Measurements from ENCODE around the gene SPTAN1. TPM values are rescaled to one million over a fixed set of nuclear protein-coding genes. Genes with fewer than 3 reads are reported as not detected.

The SPTAN1 gene
- polyA plus RNA-seq, 1 donor from 2014 or later: 287 TPM

DNA sequence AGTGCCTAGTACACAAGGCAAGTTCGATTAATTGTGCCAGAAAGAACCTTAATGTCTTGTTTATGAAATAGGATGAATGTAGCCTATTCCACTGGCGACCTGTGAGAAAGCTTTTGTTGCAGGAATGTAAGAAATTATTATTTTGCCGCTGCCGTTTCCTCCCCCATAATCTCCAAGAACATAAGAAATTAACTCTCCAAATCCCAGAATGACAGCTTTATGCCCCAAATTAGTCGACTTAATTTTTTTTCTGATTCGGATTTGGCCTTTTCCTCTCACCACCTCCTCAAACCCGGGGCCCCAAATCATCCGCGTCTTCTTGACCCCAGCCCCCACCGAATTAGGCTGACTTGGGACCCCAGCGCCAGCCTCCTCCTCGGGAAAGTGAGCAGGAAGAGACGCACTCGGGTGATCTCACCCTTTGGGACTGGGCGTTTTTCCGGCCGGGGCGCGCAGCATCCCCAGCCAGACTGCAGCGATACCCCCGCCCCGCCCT, 682 bp upstream of the SPTAN1 start:
- Histone ChIP-seq H3K9me3 (ENCODE audit: low read length) (no peaks in the 10 kb centered on the region), H4K20me1 (ENCODE audit: insufficient read depth) (peaks cover 14% of the 10 kb centered on the region), H3K4me2 (ENCODE audit: low read length) (peak overlapping the region; percentile 87), H3K27ac (ENCODE audit: low read length) (peak overlapping the region; percentile 82), H3K36me3 (ENCODE audit: insufficient read depth, low read length) (no peaks in the 10 kb centered on the region), H3F3A (ENCODE audit: insufficient read depth, low read length, poor library complexity, severe bottlenecking) (peaks cover 12% of the 10 kb centered on the region), H3K9ac (ENCODE audit: low read length) (peak overlapping the region; percentile 96), H3K4me3 (ENCODE audit: low read length) (peak overlapping the region; percentile 98), H3K27me3 (ENCODE audit: insufficient read depth, low read depth, low read length) (no peaks in the 10 kb centered on the region), H2AFZ (ENCODE audit: low read depth, low read length) (peak overlapping the region; percentile 51), H3K9me2 (ENCODE audit: insufficient read depth, low read length) (no peaks in the 10 kb centered on the region), H3K79me2 (replicated peaks; ENCODE audit: insufficient read depth, low read length) (peaks cover 43% of the 10 kb centered on the region)
- TF ChIP-seq EP300 (conservative IDR thresholded peaks at IDR 0.05; ENCODE audit: poor library complexity, severe bottlenecking) (no peak), RAD21 (conservative IDR thresholded peaks at IDR 0.05) (no peak), MXI1 (conservative IDR thresholded peaks at IDR 0.05; ENCODE audit: poor library complexity, severe bottlenecking) (no peak), SMC3 (conservative IDR thresholded peaks at IDR 0.05; ENCODE audit: poor library complexity) (no peak), POLR2AphosphoS5 (IDR thresholded peaks at IDR 0.05) (no peak), TAF1 (IDR thresholded peaks at IDR 0.05; ENCODE audit: low read depth) (no peak), EZH2 (IDR thresholded peaks at IDR 0.05; ENCODE audit: borderline replicate concordance, insufficient read depth, low read length, poor library complexity, severe bottlenecking) (no peak)
- TF ChIP-seq, protein P1, sequence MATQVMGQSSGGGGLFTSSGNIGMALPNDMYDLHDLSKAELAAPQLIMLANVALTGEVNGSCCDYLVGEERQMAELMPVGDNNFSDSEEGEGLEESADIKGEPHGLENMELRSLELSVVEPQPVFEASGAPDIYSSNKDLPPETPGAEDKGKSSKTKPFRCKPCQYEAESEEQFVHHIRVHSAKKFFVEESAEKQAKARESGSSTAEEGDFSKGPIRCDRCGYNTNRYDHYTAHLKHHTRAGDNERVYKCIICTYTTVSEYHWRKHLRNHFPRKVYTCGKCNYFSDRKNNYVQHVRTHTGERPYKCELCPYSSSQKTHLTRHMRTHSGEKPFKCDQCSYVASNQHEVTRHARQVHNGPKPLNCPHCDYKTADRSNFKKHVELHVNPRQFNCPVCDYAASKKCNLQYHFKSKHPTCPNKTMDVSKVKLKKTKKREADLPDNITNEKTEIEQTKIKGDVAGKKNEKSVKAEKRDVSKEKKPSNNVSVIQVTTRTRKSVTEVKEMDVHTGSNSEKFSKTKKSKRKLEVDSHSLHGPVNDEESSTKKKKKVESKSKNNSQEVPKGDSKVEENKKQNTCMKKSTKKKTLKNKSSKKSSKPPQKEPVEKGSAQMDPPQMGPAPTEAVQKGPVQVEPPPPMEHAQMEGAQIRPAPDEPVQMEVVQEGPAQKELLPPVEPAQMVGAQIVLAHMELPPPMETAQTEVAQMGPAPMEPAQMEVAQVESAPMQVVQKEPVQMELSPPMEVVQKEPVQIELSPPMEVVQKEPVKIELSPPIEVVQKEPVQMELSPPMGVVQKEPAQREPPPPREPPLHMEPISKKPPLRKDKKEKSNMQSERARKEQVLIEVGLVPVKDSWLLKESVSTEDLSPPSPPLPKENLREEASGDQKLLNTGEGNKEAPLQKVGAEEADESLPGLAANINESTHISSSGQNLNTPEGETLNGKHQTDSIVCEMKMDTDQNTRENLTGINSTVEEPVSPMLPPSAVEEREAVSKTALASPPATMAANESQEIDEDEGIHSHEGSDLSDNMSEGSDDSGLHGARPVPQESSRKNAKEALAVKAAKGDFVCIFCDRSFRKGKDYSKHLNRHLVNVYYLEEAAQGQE (IDR thresholded peaks at IDR 0.05; ENCODE audit: borderline replicate concordance): no peak
- TF ChIP-seq, protein P2, sequence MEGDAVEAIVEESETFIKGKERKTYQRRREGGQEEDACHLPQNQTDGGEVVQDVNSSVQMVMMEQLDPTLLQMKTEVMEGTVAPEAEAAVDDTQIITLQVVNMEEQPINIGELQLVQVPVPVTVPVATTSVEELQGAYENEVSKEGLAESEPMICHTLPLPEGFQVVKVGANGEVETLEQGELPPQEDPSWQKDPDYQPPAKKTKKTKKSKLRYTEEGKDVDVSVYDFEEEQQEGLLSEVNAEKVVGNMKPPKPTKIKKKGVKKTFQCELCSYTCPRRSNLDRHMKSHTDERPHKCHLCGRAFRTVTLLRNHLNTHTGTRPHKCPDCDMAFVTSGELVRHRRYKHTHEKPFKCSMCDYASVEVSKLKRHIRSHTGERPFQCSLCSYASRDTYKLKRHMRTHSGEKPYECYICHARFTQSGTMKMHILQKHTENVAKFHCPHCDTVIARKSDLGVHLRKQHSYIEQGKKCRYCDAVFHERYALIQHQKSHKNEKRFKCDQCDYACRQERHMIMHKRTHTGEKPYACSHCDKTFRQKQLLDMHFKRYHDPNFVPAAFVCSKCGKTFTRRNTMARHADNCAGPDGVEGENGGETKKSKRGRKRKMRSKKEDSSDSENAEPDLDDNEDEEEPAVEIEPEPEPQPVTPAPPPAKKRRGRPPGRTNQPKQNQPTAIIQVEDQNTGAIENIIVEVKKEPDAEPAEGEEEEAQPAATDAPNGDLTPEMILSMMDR (IDR thresholded peaks at IDR 0.05; ENCODE audit: poor library complexity, severe bottlenecking): no peak

DNA sequence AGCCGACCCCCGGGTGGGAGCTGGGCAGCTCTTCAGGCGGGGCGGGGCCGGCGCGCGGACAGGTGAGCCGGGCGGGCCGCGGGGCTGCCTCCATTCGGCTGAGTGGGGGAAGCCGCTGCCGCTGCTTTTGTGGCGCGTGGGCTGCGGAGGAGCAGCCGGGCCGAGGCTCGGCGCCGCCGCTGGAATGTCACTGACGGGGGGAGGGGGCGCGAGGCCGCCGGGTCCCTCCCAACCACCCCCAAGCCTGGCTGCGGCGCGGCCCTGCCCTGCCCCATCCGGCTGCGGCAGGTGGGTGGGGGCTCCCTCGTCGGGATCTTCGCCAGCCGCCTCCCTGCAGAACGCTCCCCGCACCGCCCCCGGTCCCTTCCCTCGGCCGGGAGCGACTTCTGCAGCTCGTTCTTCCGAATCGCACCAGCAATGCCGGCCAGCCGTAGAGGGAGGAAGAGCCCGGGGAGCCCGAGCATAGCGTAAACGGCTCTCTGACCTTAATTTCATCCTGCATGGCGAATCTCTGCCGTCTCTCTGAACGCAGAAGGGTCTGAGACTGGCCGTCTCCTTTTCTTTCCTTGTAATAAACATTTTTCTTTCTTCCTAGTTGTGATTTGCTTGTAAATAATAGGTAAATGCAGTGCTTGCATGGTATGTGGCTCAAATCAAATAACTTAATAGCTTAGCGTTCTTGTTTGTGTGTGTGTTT, 505 bp downstream of the SPTAN1 start:
- Histone ChIP-seq H2AFZ (ENCODE audit: low read depth, low read length) (peak overlapping the region; percentile 36), H3K9me2 (ENCODE audit: insufficient read depth, low read length) (no peaks in the 10 kb centered on the region), H3K9ac (ENCODE audit: low read length) (peak overlapping the region; percentile 98), H3K36me3 (ENCODE audit: insufficient read depth, low read length) (no peaks in the 10 kb centered on the region), H3K27ac (ENCODE audit: low read length) (peak overlapping the region; percentile 92), H3K4me3 (ENCODE audit: low read length) (peak overlapping the region; percentile 98), H3F3A (ENCODE audit: insufficient read depth, low read length, poor library complexity, severe bottlenecking) (peaks cover 12% of the 10 kb centered on the region), H3K9me3 (ENCODE audit: low read length) (no peaks in the 10 kb centered on the region), H3K4me2 (ENCODE audit: low read length) (peak overlapping the region; percentile 96), H3K79me2 (replicated peaks; ENCODE audit: insufficient read depth, low read length) (peaks cover 53% of the 10 kb centered on the region), H3K27me3 (ENCODE audit: insufficient read depth, low read depth, low read length) (no peaks in the 10 kb centered on the region), H4K20me1 (ENCODE audit: insufficient read depth) (peaks cover 14% of the 10 kb centered on the region)
- TF ChIP-seq MXI1 (conservative IDR thresholded peaks at IDR 0.05; ENCODE audit: poor library complexity, severe bottlenecking) (peak; percentile 61), RAD21 (conservative IDR thresholded peaks at IDR 0.05) (no peak), SMC3 (conservative IDR thresholded peaks at IDR 0.05; ENCODE audit: poor library complexity) (peak; percentile 23), EP300 (conservative IDR thresholded peaks at IDR 0.05; ENCODE audit: poor library complexity, severe bottlenecking) (peak; percentile 1), TAF1 (IDR thresholded peaks at IDR 0.05; ENCODE audit: low read depth) (no peak), EZH2 (IDR thresholded peaks at IDR 0.05; ENCODE audit: borderline replicate concordance, insufficient read depth, low read length, poor library complexity, severe bottlenecking) (no peak)
- TF ChIP-seq, protein P1 (IDR thresholded peaks at IDR 0.05; ENCODE audit: borderline replicate concordance): no peak
- TF ChIP-seq, protein P2 (IDR thresholded peaks at IDR 0.05; ENCODE audit: poor library complexity, severe bottlenecking): no peak
